ENCODE measurements around the gene KCNK4. TPM values are rescaled to one million over a fixed set of nuclear protein-coding genes. Genes with fewer than 3 reads are reported as not detected.

The KCNK4 gene
- polyA plus RNA-seq, 1 donor from 2014 or later = 1.0 TPM

DNA sequence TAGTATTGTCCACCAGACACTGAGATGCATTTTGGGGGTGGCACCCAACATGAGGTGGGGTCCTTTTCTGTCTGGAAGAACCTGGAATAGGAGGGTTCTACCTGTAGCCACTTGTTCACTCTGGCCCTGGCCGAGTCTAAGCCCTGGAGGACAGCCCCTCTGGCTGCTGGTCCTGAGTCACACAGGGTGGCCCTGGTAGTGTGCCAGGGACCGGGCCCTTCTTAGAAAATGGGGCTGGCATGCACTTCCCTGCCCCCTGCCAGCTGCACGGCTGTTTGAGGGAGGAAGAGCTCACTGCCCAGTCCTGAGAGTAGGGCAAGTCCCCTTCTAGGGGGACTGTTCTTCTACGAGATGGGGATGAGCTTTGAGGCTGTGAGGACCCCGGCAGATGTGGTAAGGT is 37.6 kb upstream of the KCNK4 start:
- Histone ChIP-seq H3K9ac (ENCODE audit: low read length) (no peak overlapping the region), H3K27me3 (ENCODE audit: insufficient read depth, low read depth, low read length) (peaks cover 8% of the 10 kb centered on the region), H3K27ac (ENCODE audit: low read length) (no peak overlapping the region), H3K4me3 (ENCODE audit: low read length) (no peak overlapping the region), H3K79me2 (replicated peaks; ENCODE audit: insufficient read depth, low read length) (no peaks in the 10 kb centered on the region), H4K20me1 (ENCODE audit: insufficient read depth) (no peaks in the 10 kb centered on the region), H3K9me3 (ENCODE audit: low read length) (no peaks in the 10 kb centered on the region), H3K4me2 (ENCODE audit: low read length) (no peak overlapping the region), H3K36me3 (ENCODE audit: insufficient read depth, low read length) (no peaks in the 10 kb centered on the region), H3K9me2 (ENCODE audit: insufficient read depth, low read length) (no peaks in the 10 kb centered on the region), H3F3A (ENCODE audit: insufficient read depth, low read length, poor library complexity, severe bottlenecking) (no peaks in the 10 kb centered on the region), H2AFZ (ENCODE audit: low read depth, low read length) (no peak overlapping the region)
- TF ChIP-seq, protein P1, sequence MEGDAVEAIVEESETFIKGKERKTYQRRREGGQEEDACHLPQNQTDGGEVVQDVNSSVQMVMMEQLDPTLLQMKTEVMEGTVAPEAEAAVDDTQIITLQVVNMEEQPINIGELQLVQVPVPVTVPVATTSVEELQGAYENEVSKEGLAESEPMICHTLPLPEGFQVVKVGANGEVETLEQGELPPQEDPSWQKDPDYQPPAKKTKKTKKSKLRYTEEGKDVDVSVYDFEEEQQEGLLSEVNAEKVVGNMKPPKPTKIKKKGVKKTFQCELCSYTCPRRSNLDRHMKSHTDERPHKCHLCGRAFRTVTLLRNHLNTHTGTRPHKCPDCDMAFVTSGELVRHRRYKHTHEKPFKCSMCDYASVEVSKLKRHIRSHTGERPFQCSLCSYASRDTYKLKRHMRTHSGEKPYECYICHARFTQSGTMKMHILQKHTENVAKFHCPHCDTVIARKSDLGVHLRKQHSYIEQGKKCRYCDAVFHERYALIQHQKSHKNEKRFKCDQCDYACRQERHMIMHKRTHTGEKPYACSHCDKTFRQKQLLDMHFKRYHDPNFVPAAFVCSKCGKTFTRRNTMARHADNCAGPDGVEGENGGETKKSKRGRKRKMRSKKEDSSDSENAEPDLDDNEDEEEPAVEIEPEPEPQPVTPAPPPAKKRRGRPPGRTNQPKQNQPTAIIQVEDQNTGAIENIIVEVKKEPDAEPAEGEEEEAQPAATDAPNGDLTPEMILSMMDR (IDR thresholded peaks at IDR 0.05; ENCODE audit: poor library complexity, severe bottlenecking) = no peak
- no peak for TF ChIP-seq POLR2AphosphoS5 (IDR thresholded peaks at IDR 0.05)
- TF ChIP-seq TAF1 (IDR thresholded peaks at IDR 0.05; ENCODE audit: low read depth) = no peak
- TF ChIP-seq EZH2 (IDR thresholded peaks at IDR 0.05; ENCODE audit: borderline replicate concordance, insufficient read depth, low read length, poor library complexity, severe bottlenecking) = no peak
- TF ChIP-seq MXI1 (conservative IDR thresholded peaks at IDR 0.05; ENCODE audit: poor library complexity, severe bottlenecking) = no peak
- TF ChIP-seq, protein P2, sequence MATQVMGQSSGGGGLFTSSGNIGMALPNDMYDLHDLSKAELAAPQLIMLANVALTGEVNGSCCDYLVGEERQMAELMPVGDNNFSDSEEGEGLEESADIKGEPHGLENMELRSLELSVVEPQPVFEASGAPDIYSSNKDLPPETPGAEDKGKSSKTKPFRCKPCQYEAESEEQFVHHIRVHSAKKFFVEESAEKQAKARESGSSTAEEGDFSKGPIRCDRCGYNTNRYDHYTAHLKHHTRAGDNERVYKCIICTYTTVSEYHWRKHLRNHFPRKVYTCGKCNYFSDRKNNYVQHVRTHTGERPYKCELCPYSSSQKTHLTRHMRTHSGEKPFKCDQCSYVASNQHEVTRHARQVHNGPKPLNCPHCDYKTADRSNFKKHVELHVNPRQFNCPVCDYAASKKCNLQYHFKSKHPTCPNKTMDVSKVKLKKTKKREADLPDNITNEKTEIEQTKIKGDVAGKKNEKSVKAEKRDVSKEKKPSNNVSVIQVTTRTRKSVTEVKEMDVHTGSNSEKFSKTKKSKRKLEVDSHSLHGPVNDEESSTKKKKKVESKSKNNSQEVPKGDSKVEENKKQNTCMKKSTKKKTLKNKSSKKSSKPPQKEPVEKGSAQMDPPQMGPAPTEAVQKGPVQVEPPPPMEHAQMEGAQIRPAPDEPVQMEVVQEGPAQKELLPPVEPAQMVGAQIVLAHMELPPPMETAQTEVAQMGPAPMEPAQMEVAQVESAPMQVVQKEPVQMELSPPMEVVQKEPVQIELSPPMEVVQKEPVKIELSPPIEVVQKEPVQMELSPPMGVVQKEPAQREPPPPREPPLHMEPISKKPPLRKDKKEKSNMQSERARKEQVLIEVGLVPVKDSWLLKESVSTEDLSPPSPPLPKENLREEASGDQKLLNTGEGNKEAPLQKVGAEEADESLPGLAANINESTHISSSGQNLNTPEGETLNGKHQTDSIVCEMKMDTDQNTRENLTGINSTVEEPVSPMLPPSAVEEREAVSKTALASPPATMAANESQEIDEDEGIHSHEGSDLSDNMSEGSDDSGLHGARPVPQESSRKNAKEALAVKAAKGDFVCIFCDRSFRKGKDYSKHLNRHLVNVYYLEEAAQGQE (IDR thresholded peaks at IDR 0.05; ENCODE audit: borderline replicate concordance) = no peak
- TF ChIP-seq RAD21 (conservative IDR thresholded peaks at IDR 0.05) = no peak
- TF ChIP-seq EP300 (conservative IDR thresholded peaks at IDR 0.05; ENCODE audit: poor library complexity, severe bottlenecking) = no peak

DNA sequence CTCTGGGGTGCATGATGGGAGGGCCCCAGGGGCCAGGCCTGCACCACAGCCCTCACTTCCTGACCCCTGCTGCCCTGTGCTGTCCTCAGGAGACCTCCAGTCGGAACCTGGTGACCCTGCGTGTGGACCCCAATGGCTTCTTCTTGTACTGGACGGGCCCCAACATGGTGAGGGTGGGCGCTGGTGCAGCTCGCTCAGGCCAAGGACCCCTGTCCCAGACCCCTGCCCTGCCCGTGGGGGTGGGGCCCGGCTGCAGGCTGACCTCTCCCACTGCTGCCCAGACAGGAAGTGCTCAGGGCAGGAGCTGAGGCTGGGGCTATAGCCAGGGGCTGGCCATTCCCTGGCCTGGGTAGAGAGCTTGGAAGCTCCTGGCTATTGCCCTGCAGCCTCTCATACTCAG is 36.8 kb upstream of the KCNK4 start:
- no peak overlapping the region for H3K9ac ChIP-seq (ENCODE audit: low read length)
- H3K4me3 ChIP-seq (ENCODE audit: low read length) = no peak overlapping the region
- no peaks in the 10 kb centered on the region for H3F3A ChIP-seq (ENCODE audit: insufficient read depth, low read length, poor library complexity, severe bottlenecking)
- H3K79me2 ChIP-seq (replicated peaks; ENCODE audit: insufficient read depth, low read length) = no peaks in the 10 kb centered on the region
- H3K9me3 ChIP-seq (ENCODE audit: low read length) = no peaks in the 10 kb centered on the region
- no peaks in the 10 kb centered on the region for H3K9me2 ChIP-seq (ENCODE audit: insufficient read depth, low read length)
- no peaks in the 10 kb centered on the region for H3K36me3 ChIP-seq (ENCODE audit: insufficient read depth, low read length)
- H3K27ac ChIP-seq (ENCODE audit: low read length) = no peak overlapping the region
- no peak overlapping the region for H3K4me2 ChIP-seq (ENCODE audit: low read length)
- no peak overlapping the region for H2AFZ ChIP-seq (ENCODE audit: low read depth, low read length)
- TF ChIP-seq RAD21 (conservative IDR thresholded peaks at IDR 0.05) = no peak
- TF ChIP-seq TAF1 (IDR thresholded peaks at IDR 0.05; ENCODE audit: low read depth) = no peak
- no peak for TF ChIP-seq MXI1 (conservative IDR thresholded peaks at IDR 0.05; ENCODE audit: poor library complexity, severe bottlenecking)
- TF ChIP-seq EZH2 (IDR thresholded peaks at IDR 0.05; ENCODE audit: borderline replicate concordance, insufficient read depth, low read length, poor library complexity, severe bottlenecking) = no peak
- TF ChIP-seq POLR2AphosphoS5 (IDR thresholded peaks at IDR 0.05) = no peak
- TF ChIP-seq SMC3 (conservative IDR thresholded peaks at IDR 0.05; ENCODE audit: poor library complexity) = no peak
- TF ChIP-seq, protein P1 (IDR thresholded peaks at IDR 0.05; ENCODE audit: poor library complexity, severe bottlenecking) = no peak
- TF ChIP-seq EP300 (conservative IDR thresholded peaks at IDR 0.05; ENCODE audit: poor library complexity, severe bottlenecking) = no peak
- TF ChIP-seq, protein P2 (IDR thresholded peaks at IDR 0.05; ENCODE audit: borderline replicate concordance) = no peak
- peaks cover 8% of the 10 kb centered on the region for H3K27me3 ChIP-seq (ENCODE audit: insufficient read depth, low read depth, low read length)
- no peaks in the 10 kb centered on the region for H4K20me1 ChIP-seq (ENCODE audit: insufficient read depth)

All from neural cell (in vitro differentiated cells).